ENCODE measurements around the gene GARIN5A.

GARIN5A gene

DNA sequence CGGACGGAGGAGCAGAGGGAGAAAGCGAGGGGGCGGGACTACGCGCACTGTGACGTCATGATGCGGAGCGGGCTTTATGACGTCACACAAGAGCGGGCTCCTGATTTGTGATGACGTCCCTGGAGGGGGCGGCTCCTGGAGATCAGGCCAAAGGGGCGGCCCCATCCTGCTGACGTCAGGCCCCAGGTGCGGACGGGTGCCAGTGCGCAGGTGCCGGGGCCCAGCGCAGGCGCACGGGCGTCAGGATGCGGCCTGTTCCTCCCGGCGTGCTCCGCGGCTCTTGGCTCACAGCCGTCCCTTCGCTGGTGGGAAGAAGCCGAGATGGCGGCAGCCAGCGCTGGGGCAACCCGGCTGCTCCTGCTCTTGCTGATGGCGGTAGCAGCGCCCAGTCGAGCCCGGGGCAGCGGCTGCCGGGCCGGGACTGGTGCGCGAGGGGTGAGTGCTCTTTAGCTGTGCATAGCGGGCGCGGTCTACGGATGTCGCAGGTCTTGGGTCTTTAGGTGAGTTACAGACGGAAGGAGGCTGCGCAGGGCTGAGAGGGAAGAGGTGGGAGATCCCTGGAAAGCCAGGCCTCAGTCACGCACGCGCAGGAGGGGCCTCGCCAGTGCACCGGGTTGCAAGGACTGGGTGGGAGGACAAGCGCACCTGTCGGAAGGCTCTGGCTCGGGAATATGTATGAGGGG, at the start of gene GARIN5A, which contains the start of gene EMC10:
GARIN5A (minus strand) TSS at position 625 of the 683 bp plus-strand sequence; CDS start at position 165, 460 bp downstream.
EMC10 (plus strand) TSS at position 284 of the 683 bp plus-strand sequence; CDS start at position 322, 38 bp downstream.
- peak; percentile 97 for DNase-seq

GRCh38 chr19:50522881-50523280, 46.2 kb upstream of the GARIN5A start:
- no peak for DNase-seq

DNA sequence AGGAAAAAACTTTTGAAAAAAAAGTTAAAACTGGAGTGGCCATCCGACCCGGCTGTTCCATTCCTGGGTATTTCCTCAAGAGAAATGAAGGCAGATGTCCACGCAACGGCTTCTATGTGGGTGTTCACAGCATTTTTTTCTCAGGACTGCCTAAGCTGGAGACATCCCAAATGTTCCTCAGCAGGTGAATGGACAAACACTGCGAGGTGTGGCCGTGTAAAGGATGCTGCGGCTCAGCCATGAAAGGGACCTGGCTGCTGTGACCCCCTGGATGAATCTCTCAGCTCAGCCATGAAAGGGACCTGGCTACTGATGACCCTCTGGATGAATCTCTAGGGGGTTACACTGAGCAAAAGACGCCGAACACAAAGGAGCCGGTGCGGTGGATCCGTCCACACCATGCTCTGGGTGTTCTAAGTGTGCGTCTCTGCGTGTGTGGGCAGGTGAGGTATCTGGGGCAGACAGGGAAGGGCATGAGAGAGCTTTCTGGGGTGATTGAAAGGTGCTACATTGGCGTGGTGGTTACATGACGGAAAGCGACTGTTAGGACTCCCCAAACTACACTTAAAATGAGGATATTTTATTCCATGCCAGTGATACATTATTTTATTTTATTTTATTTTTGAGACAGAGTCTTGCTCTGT, 44.3 kb upstream of the GARIN5A start:
- DNase-seq: no peak

- DNase-seq: no peak
These were observed 42.4 kb upstream of the GARIN5A start for GRCh38 chr19:50519006-50519575.

DNA sequence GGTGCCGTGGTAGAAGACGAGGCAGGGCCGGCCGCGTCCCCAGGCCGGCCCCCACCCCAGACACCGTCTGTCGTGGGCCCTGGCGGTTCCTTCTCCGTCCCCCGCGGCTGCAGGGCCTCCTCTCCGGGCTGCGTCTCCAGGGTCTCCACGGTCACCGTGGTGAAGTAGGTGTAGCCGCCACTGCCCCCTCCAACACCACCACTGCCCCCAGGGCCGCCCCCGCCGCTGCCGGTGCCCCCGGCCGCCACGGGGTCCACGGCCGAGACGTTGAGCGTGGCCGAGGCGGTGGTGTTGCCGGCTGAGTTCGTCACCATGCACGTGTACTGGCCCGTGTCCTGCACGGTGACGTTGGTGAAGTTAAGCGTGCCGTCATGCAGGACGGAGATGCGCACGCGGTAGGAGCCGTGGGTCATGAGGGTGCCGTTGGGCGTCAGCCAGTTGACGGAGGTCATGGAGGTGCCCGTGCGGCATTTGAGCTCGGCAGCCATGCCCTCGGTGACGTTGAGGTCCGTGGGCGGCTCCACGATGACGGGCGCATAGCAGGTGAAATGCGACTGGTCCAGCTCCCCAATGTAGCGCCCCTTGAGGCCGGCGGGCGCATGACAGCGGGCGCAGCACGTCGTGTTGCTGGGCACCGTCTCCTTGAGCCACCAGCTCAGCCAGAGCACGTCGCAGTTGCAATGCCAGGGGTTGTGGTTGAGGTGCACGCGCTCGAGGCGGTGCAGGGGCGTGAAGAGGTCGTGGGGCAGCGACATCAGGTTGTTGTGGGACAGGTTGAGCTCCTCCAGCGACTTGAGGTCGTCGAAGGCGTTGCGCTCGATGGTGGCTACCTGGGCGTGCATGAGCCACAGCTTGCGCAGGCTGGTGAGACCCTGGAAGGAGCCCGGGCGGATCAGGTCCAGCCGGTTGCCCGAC, 41.7 kb upstream of the GARIN5A start:
- no peak for DNase-seq

GRCh38 chr19:50517704-50518075, 41.0 kb upstream of the GARIN5A start:
- DNase-seq: no peak

- DNase-seq: no peak
These were observed 40.5 kb upstream of the GARIN5A start for GRCh38 chr19:50516964-50517703.

- no peak for DNase-seq
These were observed 39.8 kb upstream of the GARIN5A start for GRCh38 chr19:50516456-50516855.

DNA sequence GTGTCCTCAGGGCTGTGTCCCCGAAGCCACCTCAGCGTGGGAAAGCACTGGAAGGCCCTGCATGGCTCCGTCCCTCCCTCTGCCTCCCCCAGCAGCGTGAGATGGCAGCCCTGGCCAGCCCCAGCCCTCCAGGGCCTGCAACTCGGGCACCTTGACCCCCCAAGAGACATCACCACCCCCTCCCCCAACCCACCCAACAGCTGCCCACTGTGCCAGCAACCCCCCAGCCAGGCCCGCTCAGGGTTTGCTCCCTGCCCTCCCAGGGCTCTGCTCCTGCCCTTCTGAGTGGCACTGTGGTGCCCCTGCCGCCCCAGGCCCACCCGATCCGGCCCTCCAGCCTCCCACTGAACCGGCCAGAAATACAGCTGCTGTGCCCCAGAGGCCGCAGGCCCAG, 38.5 kb upstream of the GARIN5A start:
- no peak for DNase-seq

DNA sequence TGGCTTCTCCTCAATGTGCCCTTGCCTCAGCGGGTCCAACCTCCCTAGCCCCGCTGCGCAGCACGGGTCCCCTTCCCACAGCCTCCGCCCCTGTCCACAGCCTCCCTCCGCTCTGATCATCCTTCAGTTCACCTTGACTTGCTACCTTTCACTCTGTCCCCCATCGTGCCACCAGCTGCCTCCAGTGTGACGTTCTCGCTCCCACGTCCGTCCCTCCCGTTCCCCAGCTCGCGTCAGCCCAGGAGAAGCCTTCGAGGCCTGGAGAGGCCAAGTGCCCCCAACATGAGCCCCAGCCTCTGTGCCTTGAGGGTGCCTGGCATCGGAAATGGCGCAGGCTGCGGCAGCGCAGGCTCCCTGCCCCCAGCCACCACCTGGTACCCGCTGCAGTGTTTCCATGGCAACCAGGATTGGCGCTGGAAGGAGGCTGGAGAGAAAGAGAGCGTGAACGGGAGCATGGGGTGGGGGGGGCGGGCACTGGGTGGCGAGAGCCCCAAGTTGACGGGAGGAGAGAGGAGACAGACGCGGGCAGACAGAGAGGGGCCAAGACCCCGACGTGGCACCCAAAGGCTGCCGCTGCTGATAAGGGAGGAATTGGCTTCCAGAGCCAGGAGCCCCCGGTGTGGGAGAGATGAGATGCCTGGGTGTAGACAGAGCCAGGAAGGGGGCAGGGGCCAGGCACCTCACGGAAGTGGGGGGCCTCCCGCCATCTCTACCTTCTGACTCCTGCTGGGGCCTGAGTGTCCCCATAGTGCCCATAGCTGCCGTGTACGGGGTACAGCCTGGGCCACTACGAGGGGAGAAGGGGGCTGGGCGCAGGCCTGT, 37.9 kb upstream of the GARIN5A start:
- DNase-seq: no peak

DNA sequence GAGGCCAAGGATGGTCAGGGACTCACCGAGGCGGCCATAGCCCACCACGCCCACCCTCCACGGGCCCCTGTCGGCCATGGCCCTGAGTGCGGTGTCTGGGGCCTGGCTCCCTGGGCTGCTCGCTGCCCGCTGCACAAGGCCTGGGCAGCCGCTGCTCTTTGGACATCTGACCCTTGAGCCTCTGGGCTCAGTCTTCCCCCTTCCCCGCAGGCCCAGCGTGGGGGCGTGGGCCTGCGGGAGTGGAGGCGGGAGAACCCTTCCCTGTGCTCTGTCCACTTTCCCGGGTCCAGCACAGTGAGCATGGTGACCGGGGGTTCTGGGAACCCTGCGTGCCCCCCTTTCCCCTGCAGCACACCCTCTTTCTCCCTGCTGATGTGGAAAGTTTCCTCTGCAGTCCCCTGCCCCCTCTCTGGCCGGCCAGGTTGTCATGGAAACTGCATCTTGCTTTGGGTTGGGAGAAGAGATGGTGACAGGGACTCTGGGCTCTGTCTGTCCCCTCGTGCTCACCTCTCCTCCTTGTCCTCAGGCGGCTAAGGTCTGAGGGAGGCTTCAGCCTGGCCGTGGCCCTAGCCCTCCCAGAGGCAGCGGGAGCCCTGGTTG, 37.2 kb upstream of the GARIN5A start, which contains the start of gene ASPDH:
ASPDH (minus strand) TSS at position 168 of the 600 bp plus-strand sequence; CDS start at position 78, 90 bp downstream.
- no peak for DNase-seq

GRCh38 chr19:50512999-50513745, 36.5 kb upstream of the GARIN5A start:
- DNase-seq: no peak

DNA sequence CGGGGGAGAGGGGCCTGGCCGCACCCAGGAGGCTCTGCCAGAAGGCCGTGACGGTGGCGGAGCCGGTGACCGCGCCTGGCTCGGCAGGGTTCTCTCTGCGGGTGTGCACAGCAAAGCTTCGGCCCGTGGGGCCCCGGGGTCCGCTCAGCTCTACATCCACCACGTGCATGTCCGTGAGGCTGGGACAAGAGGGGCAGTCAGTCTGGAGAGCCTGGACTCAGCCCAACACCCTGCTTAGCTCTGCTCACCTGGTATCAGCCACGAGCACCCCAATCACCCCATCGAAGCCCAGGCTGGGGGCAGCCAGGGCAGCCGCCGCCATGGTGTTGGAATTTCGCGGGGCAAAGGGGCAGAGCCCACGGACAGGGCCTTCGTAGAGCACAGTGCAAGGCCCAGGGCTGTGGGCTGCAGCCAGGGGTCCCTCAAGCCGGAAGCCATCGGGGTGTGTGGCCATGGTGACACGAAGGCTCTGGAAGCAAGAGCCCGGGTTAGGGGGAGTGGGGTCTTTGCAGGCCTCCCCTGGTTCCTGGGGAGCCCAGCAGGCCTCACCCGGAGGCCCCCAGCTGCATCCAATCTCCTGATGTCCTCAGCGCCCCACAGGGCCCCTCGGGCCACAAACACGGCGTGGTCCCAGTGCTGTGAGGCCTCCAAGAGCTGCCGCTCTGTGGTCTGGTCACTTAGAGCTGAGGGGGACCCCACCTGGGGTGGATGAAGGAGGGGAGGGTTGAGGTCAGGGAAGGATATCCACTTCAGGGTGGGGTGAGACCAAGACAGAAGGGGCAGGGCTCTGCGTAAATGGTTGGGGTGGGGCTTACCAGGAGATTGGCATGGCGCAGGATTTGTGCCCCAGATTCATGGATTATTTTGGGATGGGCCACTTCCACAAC, 35.7 kb upstream of the GARIN5A start:
- DNase-seq: no peak

DNA sequence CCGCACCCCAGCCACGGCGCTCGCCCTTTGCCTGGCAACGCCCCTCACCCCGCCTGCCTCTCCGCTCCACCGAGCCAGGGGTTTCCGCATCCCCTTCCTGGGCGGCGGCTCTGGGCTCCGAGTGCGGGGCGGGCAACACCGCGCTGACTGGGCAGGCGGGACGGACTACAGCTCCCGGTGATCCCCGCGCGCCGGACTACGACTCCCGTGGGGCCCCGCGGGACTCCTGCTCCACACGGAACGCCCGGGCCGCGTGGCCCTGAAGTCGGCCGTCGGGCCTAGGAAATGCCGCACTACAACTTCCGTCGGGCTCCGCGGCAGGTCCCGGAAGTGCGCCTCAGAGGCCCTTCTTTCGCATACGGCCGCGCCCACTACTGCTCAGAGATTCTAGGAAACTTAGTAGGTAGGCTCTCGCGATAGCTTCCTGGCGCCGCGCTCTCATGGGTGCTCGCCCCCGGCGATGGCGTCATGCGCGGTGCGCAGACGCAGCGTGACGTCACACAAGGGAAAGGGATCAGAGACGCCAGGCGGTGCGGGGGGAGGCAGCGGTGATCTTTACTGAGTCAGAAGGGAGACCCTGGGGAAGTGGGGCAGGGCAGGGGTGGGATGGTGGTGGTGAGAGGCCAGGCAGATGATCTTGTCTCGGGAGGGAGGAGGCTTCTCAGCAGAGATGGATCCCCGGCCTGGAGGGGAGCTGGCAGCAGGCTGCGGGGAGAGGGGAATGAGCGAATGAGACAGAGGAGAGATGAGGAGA, 34.6 kb upstream of the GARIN5A start, which contains the start of gene JOSD2:
JOSD2 (minus strand) TSS at position 123 of the 754 bp plus-strand sequence. CDS start 760 bp downstream, outside the sequence.
- DNase-seq: peak; percentile 99

DNA sequence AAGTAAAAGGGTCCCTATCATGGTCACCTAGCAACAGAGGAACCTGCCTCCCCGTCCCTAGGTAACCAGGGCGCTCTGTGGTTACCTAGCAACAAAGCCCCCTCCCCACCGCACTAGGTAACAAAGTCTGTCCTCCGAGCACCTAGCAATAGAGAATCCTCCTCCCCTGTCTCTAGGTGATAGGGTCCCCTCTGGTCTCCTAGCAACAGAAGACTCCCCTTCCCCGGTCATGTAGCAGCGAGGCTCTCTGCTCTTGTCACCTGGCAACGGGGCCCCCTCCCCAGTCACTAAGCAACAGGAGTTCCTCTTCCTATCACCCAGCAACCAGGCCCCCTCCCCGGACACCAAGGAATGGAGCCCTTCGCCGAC, 34.0 kb upstream of the GARIN5A start:
- DNase-seq: no peak

DNA sequence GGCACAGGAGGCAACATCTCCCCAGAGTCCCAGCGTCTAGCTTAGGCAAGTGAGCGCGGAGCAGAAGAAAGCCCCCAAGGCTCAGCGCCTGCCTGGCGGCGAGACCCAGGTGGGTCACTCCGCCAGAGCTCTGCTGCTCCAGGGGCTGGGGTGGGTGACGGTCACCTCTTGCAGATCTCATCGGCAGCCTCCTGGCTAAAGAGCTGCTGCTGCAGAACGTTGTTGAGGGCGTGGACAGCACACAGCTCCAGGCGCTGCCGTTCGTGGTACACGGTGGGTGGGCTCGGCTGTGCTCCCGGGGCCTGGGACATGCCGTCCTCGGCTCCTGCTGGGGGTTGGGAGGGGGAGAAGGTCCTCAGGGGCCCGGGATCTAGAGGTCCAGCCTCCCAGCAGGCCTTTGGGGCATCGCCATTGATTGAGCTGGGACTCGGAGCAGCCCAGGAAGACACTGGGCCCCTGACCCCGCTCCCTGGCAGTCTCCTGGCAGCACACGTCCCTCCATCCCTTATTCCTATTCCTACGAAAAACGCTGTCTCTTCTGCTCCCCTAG, 33.5 kb upstream of the GARIN5A start:
- DNase-seq: no peak

DNA sequence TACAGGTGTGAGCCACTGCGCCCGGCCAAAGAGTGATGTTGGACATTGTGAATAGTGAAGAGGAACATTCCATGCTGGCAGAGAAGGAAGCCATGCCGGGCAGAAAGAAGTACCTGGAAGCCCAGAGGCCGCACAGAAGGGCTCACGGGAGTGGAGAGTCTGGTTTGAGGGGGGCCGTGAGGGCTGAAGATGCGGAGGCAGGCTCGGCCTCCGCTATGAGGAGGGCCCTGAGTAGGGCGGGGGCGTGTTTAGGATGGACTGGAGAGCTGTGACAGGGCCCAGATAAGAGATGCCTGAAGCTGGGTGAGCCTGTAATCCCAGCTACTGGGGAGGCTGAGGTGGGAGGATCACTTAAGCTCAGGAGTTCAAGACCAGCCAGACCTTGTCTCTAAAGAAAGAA, 32.7 kb upstream of the GARIN5A start:
- no peak for DNase-seq

GRCh38 chr19:50508843-50509190, 32.2 kb upstream of the GARIN5A start:
- no peak for DNase-seq
